Panc1 (cell line): ENCODE measurements around the gene DNAJC12. TPM values are rescaled to one million over a fixed set of nuclear protein-coding genes. Genes with fewer than 3 reads are reported as not detected.

Source experiments
- ATAC-seq: fragments of 200-7000 bp; cut with Tn5 transposase; 2 replicates; pipeline ENCODE4 v1.9.1; 2020; ENCODE audit warnings: mild to moderate bottlenecking, moderate library complexity
- BruUV-seq: library from RNA; stranded (reverse); fragments of 400-500 nt; replicated peaks from 2 replicates; lab custom pipeline; 2021; lab: Mats Ljungman, UMichigan
- CTCF ChIA-PET: fragments of 300-600 bp; sonication (Branson Sonifier 250); formaldehyde crosslinking; loops from one replicate; lab custom pipeline; 2022; ENCODE audit warnings: antibody characterized with exemption; lab: Charles Lee
- POLR2A ChIA-PET: fragments of 300-600 bp; sonication (Branson Sonifier 250); formaldehyde crosslinking; loops from one replicate; lab custom pipeline; 2022; ENCODE audit warnings: antibody characterized with exemption; lab: Charles Lee
- DNase-seq: peaks from one replicate; pipeline ENCODE4 v3.0.0-alpha.2; 2010; ENCODE audit warnings: low read depth, low spot score
- H3K27ac ChIP-seq: 2 replicates; pipeline ENCODE4 v1.5.1; 2011; ENCODE audit warnings: mild to moderate bottlenecking, low read length, inconsistent platforms
- H3K27me3 ChIP-seq: fragments of 200-500 bp; sonication (Bioruptor generic); 2 replicates; pipeline ENCODE4 v1.6.0; 2014; ENCODE audit warnings: low read length, inconsistent platforms; ENCODE audit not compliant: control insufficient read depth, insufficient read depth
- H3K36me3 ChIP-seq: fragments of 200-500 bp; sonication (Bioruptor generic); 2 replicates; pipeline ENCODE4 v1.5.1; 2014; ENCODE audit warnings: inconsistent platforms, mild to moderate bottlenecking, low read length, moderate library complexity; ENCODE audit not compliant: control insufficient read depth, insufficient read depth
- H3K4me1 ChIP-seq: 2 replicates; pipeline ENCODE4 v1.5.1; 2011; ENCODE audit warnings: inconsistent platforms, mild to moderate bottlenecking, low read length, moderate library complexity; ENCODE audit not compliant: control insufficient read depth, insufficient read depth
- H3K4me3 ChIP-seq, 2 experiments: 2 replicates each; pipeline ENCODE4 v1.5.1; 2011 to 2012; ENCODE audit warnings: low read depth in 2 of 2, low read length in 2 of 2, mild to moderate bottlenecking in 2 of 2, inconsistent platforms in 1 of 2, moderate library complexity in 1 of 2
- H3K9me3 ChIP-seq: fragments of 200-500 bp; sonication (Bioruptor generic); 2 replicates; pipeline ENCODE4 v1.5.1; 2014; ENCODE audit warnings: low read depth, mild to moderate bottlenecking, inconsistent platforms, low read length, moderate library complexity; ENCODE audit not compliant: control insufficient read depth, insufficient read depth
- CTCF ChIP-seq: fragments of 450-650 bp; IDR thresholded peaks from 2 replicates; pipeline ENCODE4 v1.5.1; 2017; ENCODE audit warnings: mild to moderate bottlenecking
- POLR2AphosphoS5 ChIP-seq: IDR thresholded peaks from 2 replicates; pipeline ENCODE4 v1.6.1; 2012; ENCODE audit warnings: mild to moderate bottlenecking, low read depth, low read length, moderate library complexity
- SIN3A ChIP-seq: IDR thresholded peaks from 2 replicates; pipeline ENCODE4 v1.6.1; 2012; ENCODE audit warnings: low read depth, mild to moderate bottlenecking, low read length, moderate library complexity, borderline replicate concordance; ENCODE audit not compliant: insufficient read depth
- TCF7L2 ChIP-seq: IDR thresholded peaks from 2 replicates; pipeline ENCODE4 v1.6.1; 2011; ENCODE audit warnings: mild to moderate bottlenecking, low read depth, low read length, inconsistent platforms
- in situ Hi-C: cut with HindIII; loops from 2 replicates; pipeline ENCODE4 v1.10.0; 2016; ENCODE audit warnings: low sequenced_read_pairs, low pct_unique_long_range_greater_than_20kb
- intact Hi-C: fragments of 100-400 bp; cut with micrococcal nuclease; formaldehyde crosslinking; loops from one replicate; pipeline ENCODE4 v1.10.0; 2022; ENCODE audit not compliant: unreplicated experiment
- total RNA-seq: library from RNA; stranded (reverse); gene quantifications from one replicate; pipeline ENCODE4 v1.2.1, GENCODE V29; 2021; ENCODE audit not compliant: unreplicated experiment
- TF ChIP-seq, protein P1 (sequence below), 2 experiments: IDR thresholded peaks; 2 replicates each; pipeline ENCODE4 v1.6.1; 2011 to 2012; ENCODE audit warnings: low read depth in 2 of 2, control low read depth in 1 of 2, low read length in 1 of 2, mild to moderate bottlenecking in 1 of 2, moderate library complexity in 1 of 2; ENCODE audit not compliant: insufficient read depth in 1 of 2

Gene DNAJC12
- total RNA-seq, 1 experiment from 2014 or later, result 0.44 TPM

- Histone ChIP-seq H3K36me3 (no peaks in the 10 kb centered on the region), H3K27me3 (no peaks in the 10 kb centered on the region; the same call in 1 of the 2 replicates), H3K4me1 (no peaks in the 10 kb centered on the region), H3K27ac (no peak overlapping the region), H3K9me3 (no peaks in the 10 kb centered on the region), H3K4me3 (no peak overlapping the region)
- DNase-seq (peak; percentile 24), ATAC-seq (peak; percentile 84)
- intact Hi-C loops, result no loop called here
- in situ Hi-C loops, result no loop called here
- ChIA-PET POLR2A (no interaction called here), CTCF (interaction anchor here (0.5 to 1.3 kb wide), 7 partner anchors 8 to 105 kb away, joined by 3 to 5 read pairs (median 4); no protein-coding TSS in a partner anchor)
- BruUV-seq, result no TSS peak
- TF ChIP-seq CTCF (peak; percentile 91), POLR2AphosphoS5 (no peak)
Observed at GRCh38 chr10:67788028-67788886, 49.7 kb downstream of the DNAJC12 start.

DNA sequence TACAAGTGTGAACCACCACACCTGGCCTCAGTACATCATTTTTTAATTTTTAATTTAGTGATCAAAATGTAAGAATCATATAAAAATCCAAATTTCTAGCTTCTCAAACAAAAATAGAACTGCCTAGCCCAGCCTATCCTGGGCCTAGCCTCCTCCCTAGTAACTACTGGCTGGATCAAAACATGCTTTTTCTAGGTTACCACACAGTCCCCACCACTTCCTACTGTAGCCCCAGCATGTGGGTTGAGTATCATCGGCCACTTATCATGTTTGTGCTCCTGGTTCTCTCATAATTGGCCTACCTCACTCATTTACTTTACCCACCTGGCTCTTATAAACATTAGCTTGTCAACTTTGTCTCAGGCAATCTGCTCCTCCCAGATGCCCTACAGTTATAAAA is 52.9 kb downstream of the DNAJC12 start:
- Histone ChIP-seq H3K4me1 (no peaks in the 10 kb centered on the region), H3K9me3 (no peaks in the 10 kb centered on the region), H3K4me3 (no peak overlapping the region), H3K27ac (no peak overlapping the region), H3K36me3 (no peaks in the 10 kb centered on the region), H3K27me3 (no peaks in the 10 kb centered on the region; the same call in 1 of the 2 replicates)
- intact Hi-C loops, result no loop called here
- TF ChIP-seq POLR2AphosphoS5, result no peak
- TF ChIP-seq, protein P1, sequence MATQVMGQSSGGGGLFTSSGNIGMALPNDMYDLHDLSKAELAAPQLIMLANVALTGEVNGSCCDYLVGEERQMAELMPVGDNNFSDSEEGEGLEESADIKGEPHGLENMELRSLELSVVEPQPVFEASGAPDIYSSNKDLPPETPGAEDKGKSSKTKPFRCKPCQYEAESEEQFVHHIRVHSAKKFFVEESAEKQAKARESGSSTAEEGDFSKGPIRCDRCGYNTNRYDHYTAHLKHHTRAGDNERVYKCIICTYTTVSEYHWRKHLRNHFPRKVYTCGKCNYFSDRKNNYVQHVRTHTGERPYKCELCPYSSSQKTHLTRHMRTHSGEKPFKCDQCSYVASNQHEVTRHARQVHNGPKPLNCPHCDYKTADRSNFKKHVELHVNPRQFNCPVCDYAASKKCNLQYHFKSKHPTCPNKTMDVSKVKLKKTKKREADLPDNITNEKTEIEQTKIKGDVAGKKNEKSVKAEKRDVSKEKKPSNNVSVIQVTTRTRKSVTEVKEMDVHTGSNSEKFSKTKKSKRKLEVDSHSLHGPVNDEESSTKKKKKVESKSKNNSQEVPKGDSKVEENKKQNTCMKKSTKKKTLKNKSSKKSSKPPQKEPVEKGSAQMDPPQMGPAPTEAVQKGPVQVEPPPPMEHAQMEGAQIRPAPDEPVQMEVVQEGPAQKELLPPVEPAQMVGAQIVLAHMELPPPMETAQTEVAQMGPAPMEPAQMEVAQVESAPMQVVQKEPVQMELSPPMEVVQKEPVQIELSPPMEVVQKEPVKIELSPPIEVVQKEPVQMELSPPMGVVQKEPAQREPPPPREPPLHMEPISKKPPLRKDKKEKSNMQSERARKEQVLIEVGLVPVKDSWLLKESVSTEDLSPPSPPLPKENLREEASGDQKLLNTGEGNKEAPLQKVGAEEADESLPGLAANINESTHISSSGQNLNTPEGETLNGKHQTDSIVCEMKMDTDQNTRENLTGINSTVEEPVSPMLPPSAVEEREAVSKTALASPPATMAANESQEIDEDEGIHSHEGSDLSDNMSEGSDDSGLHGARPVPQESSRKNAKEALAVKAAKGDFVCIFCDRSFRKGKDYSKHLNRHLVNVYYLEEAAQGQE (IDR thresholded peaks at IDR 0.05; ENCODE audit: insufficient read depth in 1 of 2, low read depth in 2 of 2, low read length in 1 of 2), result no peak
- no peak for TF ChIP-seq CTCF
- no peak for TF ChIP-seq TCF7L2
- TF ChIP-seq SIN3A, result no peak
- DNase-seq, result no peak
- BruUV-seq, result no TSS peak
- ATAC-seq, result no peak
- in situ Hi-C loops, result no loop called here
- POLR2A ChIA-PET, result interaction anchor here (0.6 kb wide), 1 partner anchor 93 kb away, joined by 5 read pairs; no protein-coding TSS in a partner anchor
- CTCF ChIA-PET, result no interaction called here
